HuH-7.5 (cell line): Measurements from ENCODE around the gene KCNJ5.
"Not testable (repeated sequence)": the region's sequence is repeated elsewhere in the genome, so short reads cannot be mapped to it uniquely, and the experiment has no call there.

Experiments
- DNase-seq: peaks from one replicate; pipeline ENCODE4 v3.0.0; 2011; ENCODE audit warnings: low spot score

The KCNJ5 gene

DNA sequence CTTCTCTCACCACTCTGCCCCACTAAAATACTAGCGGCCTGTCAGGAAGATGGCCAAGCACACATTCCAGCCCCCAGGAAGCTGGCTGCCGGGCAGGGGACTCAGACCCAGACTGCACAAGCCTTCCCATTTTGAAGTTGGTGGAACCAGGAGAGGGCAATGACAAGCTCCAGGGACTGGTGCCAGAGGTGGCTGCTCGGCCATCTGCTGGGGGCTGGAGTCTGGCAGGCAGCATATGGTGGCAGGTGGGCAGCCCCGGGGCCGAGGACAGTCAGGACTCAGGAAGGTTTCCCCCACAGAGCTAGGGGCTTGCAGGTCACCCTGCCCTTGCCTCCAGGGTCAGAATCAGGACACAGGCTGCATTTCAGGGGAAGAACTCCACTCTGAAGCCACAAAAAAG is 22.6 kb downstream of the KCNJ5 start:
- DNase-seq: no peak

DNA sequence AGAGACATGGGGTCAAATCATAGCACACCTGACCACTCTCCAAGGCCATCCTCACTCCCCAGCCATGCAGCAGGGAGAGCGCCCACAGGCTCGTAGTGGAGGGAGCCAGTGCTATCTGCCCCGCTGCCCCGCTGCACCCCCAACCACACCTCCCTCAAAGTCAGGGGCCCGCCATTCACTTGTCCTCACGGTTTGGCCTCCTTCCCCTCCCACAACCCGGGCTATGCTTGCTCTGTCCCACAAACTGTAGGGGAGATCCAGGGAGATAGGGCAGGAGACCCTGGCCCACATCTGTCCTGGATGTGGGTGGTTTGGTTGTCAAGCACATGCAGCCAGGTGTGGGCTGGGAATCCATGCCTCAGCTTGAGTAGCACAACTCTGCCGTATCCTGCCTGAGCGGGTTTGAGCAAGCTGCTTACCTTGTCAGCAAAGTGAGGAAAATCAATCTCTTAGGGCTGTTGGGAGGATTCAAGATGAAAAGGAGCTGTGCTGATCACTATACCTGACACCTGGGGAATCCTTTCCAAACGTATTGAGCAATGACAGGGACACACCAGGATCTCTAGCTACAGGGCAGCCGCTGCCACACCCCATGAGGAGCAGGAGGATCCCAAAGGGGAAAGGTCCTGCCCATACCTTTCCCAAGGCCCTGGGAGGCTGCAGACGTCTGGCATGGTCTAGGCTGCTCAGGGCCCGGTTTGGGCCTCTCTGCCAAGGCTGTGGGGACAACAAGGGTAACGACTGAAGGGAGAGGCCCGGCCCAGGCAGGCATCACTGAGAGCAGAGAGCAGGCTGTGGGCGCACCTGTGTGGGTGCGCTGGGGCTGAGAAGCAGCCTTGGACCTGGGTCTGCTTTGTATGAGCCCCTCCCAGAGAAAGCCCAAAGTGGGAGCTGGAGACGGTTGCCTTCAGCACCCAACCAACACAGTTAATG is 23.3 kb downstream of the KCNJ5 start:
- no peak for DNase-seq

DNA sequence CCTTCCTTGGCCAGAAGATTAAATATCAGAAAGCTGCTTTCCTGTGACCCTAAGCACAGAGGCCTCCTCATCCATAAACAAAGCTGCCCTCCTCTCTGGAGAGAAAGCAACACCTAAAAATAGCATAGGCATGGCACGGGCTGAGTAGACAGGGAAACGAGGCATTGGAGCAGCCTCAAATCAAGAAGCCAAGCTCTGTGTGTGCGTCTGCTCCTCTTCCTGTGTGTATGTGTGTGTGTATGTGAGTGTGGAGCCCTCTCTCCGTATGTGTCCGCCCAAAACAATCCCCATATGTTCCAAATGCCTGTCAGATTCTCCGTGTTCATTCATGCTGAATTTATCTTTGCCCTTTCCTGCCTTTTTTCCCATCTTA is 24.0 kb downstream of the KCNJ5 start:
- no peak for DNase-seq

DNA sequence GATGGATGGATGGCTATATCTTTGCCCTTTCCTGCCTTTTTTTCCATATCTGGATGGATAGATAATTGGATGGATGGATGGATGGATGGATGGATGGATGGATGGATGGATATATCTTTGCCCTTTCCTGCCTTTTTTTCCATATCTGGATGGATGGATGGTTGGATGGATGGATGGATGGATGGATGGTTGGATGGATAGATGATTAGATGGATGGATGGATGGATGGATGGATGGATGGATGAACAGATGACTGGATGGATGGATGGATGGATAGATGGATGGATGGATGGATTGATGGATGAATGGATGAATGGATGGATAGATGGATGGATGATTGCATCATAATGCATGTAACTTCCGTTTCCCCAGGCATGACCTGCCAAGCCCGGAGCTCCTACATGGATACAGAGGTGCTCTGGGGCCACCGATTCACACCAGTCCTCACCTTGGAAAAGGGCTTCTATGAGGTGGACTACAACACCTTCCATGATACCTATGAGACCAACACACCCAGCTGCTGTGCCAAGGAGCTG is 24.9 kb downstream of the KCNJ5 start:
- DNase-seq: no peak

DNA sequence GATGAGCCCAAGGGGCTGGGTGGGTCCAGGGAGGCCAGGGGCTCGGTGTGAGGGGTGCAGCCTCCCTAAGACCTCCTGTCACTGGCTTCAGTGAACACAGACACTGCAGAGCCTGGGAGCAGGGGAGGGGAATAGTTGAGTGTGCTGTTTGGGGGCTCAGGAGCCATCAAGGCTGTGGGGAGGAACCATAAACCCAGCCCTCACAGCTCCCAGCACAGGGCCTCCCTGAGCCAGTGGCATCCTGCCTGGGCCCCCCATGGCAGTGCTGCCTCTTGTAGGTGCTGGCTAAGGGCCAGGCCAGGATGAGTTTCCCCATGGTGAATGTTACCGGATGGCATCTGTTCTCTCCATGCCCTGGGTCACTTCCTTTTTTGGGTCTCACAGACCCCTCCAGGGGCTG is 25.5 kb downstream of the KCNJ5 start:
- no peak for DNase-seq

DNA sequence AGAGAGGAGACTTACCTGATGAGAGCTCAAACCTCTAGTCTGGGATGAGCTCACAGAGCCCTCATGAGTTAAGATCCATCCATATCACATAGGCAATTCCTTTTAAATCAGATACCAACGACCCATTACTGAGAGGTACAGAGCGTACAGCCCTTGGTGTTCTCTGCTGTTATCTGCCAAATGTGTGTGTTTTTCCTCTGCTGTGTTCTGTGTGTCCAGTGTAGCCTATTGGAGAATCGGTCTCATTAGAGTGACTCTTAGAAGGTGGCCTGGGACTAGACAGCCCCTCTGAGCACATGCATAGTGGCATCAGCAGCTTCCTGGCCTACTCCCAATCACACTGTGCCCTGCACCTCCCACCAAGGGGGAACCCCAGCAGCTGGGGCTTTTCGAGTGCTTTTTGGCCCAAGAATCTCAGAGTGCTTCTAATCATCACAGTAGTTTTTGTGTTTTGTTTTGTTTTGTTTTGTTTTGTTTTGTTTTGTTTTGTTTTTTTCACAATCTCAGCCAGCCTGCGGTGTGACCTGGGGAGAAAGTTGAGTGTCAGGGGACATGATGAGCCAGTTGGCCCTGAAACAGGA is 26.1 kb downstream of the KCNJ5 start:
- no peak for DNase-seq

DNA sequence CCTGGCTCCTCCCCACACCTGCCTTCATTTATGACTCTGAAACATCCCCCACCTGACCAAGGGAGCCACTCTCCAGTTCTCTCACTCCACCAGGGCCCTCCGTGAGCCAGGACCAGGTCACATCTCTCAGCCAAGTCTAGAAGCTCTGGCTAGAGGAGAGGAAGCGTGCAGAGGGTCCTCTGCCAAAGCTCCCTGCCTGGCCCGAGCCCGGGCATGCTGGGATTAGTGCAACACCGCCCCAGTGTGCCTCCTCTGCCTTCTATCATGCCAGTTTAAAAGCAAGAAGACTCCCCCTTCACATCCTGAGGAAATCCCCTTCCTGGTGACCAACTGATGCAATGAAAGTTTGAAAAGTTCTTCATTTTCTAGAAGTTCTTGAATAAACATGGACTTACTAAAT is 28.1 kb downstream of the KCNJ5 start:
- no peak for DNase-seq

DNA sequence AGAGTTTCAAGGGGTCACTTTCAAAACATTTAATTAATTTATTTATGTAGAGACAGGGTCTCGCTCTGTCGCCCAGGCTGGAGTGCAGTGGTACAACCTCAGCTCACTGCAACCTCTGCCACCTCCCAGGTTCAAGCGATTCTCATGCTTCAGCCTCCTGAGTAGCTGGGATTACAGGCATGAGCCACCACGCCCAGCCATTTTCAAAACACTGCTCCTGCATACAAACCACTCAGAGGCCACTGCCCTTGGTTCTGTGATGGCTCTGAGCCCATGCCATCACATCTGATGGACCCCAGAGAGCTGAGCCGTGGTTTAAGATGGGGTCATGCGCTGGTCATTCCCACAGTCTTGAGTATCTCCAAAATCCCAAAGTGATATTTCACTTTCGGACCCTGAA is 28.5 kb downstream of the KCNJ5 start:
- DNase-seq: not testable (repeated sequence)

DNA sequence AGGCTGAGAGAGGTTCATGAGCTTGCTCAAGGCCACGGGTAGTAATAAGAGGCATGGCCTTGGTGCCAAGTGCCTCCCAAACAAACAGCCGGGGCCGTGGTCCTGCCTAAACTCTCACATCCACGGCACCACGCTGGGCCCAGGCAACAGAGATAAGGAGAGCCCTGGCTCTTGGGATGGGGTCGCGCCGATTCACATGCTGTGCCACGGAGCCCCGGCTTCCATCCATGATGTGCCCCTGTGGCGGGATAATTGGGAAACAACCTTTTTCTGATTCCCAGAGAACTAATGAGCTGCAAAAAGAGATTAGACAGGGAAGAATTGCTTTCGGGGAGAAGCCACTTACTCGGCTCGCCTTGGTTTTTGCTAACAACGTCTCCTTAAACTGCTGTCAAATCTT is 29.5 kb downstream of the KCNJ5 start:
- DNase-seq: no peak

DNA sequence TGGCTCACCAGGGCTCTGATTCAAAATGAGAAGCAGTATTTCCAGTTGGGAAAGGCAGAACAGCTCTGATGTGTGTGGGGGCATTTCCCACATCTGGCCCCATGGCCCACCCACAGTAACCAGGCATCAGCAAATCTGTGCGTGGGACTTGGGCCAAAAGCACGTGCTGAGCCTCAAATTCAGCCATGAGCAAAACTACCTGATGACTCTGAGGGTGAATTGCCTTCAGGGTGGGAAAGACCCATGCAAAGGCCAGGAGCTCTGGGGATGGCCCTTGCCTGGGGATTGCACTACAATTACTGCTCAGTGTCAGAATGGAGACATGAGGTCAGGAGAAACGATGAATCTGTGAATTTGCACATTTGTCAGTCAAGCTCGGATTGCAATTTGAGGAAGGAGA is 30.6 kb downstream of the KCNJ5 start:
- no peak for DNase-seq

DNA sequence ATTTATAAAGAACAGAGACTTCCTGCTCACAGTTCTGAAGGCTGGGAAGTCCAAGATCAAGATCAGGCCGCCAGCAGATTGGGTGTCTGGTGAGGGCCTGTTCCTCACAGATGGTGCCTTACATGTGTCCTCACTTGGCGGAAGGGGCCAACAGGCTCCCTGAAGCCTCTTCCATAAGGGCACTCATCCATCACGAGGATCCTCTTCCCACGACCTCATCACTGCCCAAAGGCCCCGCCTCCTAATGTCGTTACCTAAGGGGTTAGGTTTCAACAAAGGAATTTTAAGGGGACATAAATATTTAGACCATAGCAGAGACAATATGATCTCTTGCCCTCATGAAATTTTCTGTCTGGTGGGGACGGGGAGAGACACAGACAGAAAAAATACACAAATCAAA is 32.9 kb downstream of the KCNJ5 start:
- no peak for DNase-seq

DNA sequence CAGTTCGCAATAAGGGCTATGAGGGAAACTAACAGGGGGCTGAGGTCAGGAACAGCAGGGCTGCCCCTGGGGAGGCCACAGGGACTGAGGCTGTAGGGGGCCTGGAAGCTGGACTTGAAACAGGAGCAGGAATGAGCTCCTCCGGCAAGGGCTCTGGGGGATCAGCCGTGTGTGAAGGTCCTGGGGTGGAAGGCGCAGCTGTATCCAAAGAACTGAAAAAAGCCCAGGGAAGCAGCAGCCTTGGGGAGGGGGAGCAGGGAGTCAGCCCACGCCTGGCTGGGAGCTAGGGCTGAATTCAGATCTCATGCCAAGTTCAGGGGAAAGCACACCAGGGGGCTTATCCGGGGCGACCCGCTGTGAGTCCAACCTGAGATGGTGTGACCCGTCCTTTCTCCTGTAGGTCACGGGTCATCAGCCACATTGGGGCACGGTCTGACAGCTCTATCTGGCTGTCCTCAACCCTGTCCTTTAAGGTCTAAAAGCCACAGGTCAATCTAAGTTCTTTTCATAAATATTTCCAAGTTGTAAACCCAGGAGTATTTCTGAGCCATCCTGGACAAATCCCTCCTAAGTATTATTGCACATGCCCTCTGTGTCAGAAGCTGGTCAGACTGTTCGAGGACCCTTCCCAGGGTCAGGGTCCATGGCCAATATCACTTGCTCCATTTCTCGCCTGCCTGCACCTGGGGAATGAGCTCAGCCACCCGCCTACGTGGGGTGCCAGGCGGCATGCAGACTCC is 33.5 kb downstream of the KCNJ5 start:
- no peak for DNase-seq

DNA sequence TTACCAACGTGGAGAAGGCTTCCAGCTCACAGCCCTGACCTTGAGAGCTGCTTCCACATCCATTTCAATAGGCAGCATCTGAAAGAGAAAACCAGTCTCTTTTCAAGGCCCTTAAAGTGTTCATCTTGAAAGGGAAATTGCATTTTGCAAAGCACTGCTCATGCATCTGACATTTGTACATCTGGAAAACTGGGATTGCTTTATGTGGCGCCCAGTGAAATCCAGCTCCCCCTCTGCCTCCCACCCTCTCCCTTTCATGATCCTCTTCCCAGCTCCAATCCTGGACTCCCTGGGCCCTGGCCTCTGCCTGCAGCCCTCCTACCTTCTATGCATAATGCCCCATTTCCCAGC is 34.1 kb downstream of the KCNJ5 start:
- DNase-seq: no peak

DNA sequence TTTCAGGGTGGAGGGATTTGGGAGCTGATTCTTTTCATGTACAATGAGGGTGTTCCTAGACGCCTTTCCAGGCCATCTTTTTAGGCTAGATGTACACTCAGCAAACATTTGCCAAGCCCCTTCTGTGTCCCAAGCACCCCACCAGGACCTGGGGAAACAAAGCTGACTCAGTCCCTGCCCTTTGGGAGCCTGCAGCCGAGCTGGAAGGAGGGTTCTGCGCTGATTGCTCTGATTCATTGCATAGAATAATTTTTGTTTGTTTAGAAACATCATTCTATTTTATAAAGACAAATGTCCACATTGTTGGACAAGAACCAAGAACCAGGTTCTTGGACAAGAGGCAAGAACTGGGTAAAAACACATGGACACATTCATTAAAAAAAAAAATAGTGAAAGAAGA is 34.8 kb downstream of the KCNJ5 start:
- no peak for DNase-seq

DNA sequence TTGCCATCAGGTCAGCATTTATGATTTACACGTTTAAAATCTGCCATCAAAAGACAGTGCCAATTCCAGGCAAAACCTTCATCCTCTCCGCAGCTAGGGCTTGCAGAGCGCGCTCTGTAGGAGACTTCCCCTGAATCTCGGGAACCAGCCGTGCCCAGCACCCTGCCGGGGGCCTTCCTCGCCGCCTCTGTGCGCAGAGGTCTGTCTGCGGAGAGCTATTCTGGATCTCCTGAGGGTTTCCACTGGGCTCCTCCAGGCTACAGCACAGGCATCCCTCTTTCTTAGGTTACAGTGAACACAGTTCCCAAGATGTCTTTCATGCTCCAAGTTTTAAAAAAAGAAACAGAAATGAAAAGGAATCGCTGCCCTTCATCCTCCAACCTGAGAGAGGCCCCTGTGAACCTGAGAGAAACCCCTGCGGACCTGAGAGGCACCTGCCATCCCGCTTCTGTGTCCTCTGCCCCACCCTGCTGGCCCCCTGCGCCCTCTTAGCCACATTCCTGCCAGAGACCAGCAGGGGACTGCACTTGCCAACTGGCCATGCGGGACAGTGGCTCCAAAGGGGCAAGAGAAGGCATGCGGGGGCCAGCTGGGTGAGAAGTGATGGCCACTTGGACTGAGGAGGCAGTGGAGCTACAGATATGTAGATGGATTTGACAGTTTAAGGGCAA is 35.4 kb downstream of the KCNJ5 start:
- no peak for DNase-seq

DNA sequence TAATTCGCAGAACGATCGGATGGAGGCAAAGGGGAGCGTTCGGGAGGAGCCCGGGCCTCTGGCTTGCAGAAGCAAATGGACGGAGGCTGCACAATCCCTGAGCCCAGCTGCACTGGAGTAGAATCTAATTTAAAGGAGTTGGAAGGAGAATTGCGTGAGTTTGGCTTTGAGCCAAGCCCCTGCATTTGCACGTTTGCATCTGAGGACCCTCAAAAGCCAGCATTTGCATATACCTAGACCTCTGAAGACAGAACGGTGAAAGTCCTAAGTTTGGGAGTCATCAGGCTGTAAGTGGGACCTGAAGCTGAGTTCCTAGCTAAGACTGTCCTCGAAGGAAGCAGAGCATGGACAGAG is 35.9 kb downstream of the KCNJ5 start:
- no peak for DNase-seq

DNA sequence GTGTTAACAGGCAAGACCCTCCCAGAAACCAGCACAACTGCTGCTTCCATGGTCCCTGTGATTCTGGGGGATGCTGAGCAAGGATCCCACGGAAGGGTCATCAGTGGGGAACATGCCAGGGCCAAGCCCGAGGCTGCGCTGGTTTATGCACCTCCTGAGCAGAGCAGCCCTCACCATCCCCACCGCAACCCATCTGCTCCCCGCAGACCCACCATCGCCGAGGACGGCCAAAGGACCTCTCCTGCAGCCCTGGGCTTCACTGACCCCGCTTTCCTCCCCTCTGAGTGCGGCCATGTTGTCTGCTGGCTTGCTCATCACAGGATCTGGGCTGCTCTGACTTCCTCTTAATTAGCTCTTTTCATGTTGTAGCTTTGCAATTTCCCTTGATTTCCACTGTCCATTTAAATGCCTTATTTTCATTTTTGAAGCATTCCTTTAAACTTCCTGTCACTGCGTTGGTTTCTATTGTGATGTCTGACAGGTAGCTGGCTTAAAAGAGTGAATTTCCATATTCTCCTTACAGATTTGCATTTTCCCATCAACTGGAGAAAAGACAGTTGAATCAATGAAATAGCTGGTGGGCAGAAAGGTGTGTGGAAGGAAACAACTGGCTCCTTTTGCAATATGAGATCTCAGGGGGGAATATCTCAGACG is 36.7 kb downstream of the KCNJ5 start:
- DNase-seq: no peak

DNA sequence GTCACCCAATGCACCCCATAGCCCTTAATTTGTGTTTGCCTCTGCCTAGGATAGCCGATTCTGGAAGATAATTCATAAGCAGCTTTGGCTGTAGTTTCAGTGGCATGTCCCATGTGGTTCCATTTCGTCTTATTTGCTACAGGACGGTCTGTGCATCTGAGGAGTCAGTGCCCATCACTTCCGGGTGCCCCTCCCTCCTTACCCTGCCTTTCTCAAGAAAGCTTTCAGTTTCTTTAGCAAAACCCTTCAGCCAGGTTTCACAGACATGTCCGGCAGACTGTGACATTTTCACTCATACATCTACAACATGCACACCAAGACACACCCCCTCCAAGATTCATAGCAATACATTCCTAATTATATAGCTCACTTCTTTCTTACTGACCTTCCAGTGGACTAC is 37.2 kb downstream of the KCNJ5 start:
- no peak for DNase-seq

DNA sequence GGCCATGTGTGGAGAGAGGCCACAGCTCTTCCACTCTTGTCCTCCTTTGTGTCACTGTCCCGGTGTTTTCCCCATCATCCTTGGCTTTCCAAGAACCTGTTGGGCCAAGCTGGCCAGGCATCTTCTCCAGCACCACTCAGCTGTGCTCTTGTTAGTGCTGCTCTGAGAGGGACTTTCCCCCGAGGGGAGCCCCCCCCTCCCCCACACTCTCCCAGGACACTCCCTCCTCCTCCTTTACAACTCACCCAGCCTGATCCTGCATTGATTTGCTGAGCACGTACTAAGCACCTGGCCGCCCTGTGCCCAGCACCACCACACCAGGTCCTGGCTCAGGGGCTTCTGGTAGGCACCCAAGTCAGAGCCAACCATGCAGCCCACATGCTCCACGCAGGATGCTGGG is 38.3 kb downstream of the KCNJ5 start:
- no peak for DNase-seq

DNA sequence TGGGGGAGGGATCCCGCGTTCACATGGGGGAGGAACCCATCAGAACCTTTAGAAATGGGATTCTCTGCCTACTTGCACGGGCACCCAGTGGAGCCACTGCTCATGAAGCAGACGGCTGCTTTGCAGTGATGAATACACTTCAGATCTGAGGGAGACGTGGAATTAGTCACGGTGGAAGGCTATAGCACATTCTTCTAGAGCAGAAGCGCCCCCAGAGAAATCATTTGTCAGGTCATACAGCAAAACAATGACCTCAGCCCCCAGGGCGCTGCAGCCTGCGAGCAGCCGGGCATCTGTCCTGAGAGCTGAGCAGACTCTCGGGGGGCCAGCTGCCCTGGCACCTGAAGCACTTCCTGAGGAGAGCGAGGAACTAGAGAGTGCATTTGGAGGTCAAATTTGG is 38.8 kb downstream of the KCNJ5 start:
- DNase-seq: no peak

DNA sequence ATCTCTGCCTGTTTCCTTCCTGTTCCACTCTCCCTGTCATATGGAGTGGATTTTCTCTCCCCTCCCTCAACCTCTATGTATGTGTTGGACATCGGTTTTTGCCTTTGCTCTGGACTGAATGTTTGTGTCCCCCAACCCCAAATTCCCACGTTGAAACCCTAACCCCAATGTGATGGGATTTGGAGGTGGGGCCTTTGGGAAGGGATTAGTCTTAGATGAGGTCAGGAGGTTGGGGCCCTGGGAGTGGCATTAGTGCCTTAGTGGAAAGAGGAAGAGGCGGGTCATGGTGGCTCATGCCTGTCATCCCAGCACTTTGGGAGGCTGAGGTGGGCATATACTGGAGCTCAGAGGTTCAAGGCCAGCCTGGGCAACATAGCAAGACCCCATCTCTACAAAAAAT is 39.9 kb downstream of the KCNJ5 start:
- no peak for DNase-seq

DNA sequence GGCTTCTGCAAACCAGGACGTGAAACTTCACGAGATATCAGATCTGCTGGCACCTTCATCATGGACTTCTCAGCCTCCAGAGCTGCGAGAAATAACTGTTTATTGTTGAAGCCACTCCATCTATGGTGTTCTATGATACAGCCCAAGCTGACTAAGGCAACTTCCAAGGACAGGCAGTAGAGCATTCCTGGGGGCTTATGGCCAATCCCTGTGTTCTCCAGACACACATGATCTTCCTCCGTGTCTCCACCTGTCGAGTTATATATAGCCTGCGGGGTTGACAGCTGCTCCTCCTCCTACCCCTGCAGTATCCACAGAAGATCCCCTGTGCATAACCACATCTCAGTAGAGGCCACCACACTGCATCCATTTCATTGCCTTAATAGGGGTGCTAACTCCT is 40.5 kb downstream of the KCNJ5 start:
- DNase-seq: no peak
